Skin epidermis (tissue), 12 donors: ENCODE data around the gene KCNN3.
"Not testable (repeated sequence)": the region's sequence is repeated elsewhere in the genome, so short reads cannot be mapped to it uniquely, and the experiment has no call there.

Source experiments
- H3K27ac ChIP-seq, 21 experiments: fragments of 200-600 bp; sonication (generic) in 11 of 21; one replicate each; pipeline ENCODE4 v1.5.0; 2020; ENCODE audit warnings: mild to moderate bottlenecking in 3 of 21, inconsistent platforms in 2 of 21, moderate library complexity in 2 of 21
- H3K4me3 ChIP-seq, 7 experiments: fragments of 200-600 bp; sonication (generic) in 2 of 7; one replicate each; pipeline ENCODE4 v1.5.0; 2020; ENCODE audit warnings: inconsistent platforms in 2 of 7, mild to moderate bottlenecking in 2 of 7, moderate library complexity in 1 of 7

Gene KCNN3

GRCh38 chr1:154870115-154870571 lies at the start of gene KCNN3:
KCNN3 (minus strand) TSS chr1:154870281; CDS start chr1:154869964, 317 bp downstream.
- H3K4me3 ChIP-seq: peak within 1 kb of the TSS; percentile 2 to 30 (median 20)
- peak within 1 kb of the TSS in 2 of 21 experiments; percentile 23 to 44 for H3K27ac ChIP-seq

GRCh38 chr1:154913273-154913672 lies 43.2 kb upstream of the KCNN3 start:
- Histone ChIP-seq H3K4me3 (no peak overlapping the region), H3K27ac (peak overlapping the region in 1 of 21 experiments; percentile 83)

DNA sequence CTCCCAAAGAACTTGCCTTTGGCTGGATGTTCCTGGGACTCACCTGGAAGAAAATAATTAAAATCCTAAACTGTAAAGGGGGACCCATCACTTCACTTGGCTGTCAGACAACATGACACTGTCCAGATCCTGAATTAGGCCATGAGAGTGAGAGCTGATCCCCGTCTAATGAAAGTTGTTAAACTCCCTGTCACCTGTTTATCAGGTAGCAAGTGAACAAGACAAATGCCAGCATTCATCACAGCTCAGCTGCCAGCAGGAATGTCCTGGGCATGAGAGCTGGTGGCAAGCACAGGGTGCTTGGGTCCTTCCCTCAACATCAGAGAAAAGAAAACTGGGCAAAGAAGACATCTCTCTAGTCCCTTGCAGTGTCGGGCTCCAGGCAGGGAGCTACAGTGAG lies 42.7 kb upstream of the KCNN3 start:
- H3K27ac ChIP-seq: peak overlapping the region in 4 of 21 experiments; percentile 37 to 83 (median 60)
- no peak overlapping the region for H3K4me3 ChIP-seq

DNA sequence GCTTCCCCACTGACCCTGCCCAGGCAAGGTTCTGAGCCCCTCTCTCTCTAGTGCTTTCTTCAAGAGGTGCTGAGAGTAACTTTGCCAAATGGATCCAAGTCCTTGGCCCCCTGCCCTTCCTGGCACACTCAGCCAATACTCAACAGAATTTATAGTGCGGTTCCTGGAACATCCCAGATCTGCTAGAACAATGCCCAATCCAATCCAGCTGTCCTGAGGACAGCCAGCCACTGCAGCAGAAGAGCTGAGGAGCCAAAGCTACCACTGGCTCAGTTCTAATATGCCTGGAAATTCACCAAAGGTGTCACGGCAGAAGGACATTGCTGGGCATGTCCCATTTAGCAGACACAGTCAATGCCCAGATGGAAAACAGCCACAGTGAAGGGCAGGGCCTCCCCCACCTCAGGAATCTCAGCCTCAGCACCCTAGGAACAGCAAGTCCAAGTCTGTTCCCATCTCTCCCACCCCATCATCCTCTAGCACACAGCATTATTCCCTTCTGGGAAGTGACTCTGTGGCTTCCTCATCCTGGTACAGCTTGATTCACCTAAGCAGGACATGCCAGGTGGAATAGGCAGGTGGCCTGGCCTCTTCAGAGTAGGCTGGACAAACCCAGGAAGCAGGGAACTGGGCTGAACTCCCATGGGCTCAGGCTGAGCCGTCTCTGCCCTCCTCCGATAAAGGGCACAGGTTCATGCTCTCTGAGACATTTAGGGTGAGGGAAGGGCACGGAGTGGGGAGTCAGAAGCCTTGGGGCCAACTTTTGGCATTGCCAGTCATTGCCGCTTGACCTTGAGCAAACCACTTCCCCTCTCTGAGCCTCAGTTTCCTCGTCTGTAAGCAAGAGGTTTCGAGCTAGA lies 41.8 kb upstream of the KCNN3 start:
- Histone ChIP-seq H3K4me3 (no peak overlapping the region), H3K27ac (peak overlapping the region in 16 of 21 experiments; percentile 26 to 83 (median 68))

DNA sequence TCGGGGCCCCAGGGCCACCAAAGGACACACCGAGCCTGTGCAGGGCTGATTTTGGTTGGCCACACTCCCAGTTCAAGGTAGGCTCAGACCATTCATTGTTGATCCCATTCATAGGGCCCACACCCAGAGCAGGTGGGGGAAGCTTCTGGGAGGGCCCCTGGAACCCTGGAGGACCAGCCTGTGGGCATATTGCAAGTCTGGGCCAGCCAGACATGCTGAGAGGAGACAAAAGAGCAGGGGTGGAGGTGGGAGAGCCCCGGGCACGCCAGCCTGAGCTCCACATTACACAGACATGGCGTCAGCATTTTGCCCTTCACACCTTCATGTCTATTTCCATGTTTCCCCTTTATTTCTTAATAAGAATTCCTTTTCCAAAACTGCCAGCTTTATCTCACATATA lies 40.8 kb upstream of the KCNN3 start:
- Histone ChIP-seq H3K27ac (peak overlapping the region in 14 of 21 experiments; percentile 26 to 83 (median 68)), H3K4me3 (no peak overlapping the region)

DNA sequence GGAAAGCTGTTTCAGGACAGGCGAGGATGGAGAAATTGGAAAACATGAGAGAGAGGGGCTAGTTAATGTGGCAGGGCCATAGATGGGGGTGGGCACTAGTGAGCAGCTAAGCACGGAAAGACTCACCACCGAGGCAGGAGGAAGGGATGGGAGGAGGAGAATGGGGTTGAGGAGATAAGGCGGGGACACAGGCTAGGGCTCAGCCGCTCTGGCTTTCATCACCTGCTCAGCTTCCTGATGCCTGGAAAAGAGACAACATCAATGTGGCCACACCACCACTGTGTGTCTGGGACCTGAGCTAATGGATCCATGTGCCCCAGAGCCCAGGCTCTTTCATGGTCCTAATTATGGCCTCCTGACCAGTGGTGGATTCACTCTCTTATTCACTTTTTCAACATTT lies 38.9 kb upstream of the KCNN3 start:
- H3K27ac ChIP-seq: no peak overlapping the region

DNA sequence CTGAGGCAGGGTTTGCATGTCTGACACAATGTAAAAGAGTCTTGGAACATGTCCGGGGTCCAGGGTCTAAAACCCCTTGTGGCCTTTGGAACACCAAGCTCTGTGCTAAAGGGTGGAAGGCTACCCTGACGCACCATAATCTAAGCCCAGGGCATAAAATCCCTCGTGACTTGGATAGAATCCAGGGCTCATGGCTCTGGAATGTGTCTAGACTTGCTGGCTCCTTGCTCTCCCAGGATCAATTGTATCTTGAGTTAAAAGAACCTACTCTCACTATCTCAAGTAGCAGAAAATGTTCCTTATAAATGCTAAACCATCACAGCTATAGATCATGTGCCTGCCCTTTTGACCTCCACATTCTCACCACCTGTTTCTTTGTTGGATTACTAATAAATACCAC lies 38.0 kb upstream of the KCNN3 start:
- H3K4me3 ChIP-seq: not testable (repeated sequence)
- peak overlapping the region in 1 of 21 experiments; percentile 16 for H3K27ac ChIP-seq

More for the DNA sequence above, 38.9 kb upstream of the KCNN3 start:
- no peak overlapping the region for H3K4me3 ChIP-seq

DNA sequence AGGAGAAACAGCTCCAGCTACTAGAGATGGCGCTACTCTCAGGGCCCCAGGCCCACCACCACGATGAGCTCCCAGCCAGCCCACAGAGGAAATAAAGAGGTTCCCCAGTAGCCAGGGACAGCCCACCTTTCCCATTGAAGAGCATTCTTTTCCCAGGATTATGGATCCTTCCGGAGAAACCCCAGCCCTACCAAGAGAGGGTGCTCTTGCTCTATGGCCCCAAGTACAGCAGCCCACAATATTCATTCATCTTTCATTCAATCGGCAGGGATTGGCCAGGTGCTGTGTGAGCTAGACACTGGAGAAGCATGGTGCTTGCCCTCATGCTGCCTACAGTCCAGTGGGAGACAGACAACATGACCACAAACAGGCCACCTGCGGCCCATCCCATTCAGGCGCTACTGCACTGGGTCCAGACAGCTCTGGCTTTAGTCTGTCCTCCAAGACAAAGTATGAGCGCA lies 36.6 kb upstream of the KCNN3 start:
- H3K4me3 ChIP-seq: no peak overlapping the region
- H3K27ac ChIP-seq: no peak overlapping the region

DNA sequence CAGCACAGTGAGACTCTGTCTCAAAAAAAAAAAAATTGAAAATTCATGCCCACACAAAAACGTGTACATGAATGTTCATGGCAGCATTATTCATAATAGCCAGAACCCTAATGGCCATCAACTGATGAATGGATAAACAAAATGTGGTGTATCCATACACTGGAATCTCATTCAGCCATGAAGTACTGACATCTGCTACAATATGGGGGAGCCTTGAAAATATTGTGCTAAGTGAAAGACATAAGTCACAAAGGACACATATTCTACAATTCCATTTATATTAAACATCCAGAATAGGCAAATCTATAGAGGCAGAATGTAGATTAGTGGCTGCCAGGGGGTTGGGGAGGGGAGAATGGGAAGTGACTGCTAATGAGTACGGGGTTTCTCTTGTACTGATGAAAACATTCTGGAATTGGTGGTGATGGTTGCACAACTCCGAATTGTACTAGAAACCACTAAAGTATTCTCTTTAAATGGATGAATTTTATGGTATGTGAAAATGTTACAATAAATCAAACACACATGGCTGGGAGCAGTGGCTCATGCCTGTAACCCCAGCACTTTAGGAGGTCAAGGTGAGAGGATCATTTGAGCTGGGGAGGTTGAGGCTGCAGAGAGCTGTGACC lies 33.0 kb upstream of the KCNN3 start:
- Histone ChIP-seq H3K27ac (no peak overlapping the region), H3K4me3 (no peak overlapping the region)

DNA sequence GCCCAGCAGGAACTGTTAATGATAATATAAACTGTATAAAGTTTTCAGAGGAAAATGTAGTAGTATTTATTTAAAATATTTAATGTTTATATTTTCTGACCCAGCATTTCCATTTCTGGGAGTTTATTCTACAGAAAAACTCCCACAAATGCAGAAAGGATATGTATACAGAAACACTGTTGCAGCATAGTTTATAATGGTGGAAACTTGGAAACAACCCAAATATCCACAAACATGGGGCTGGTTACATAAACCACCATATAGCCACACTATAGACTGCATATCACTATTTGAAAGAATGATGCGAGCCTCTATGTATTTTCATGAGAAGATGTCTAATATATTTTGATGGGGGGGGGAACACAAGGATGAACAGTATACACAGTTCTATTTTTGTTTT lies 31.5 kb upstream of the KCNN3 start:
- Histone ChIP-seq H3K4me3 (no peak overlapping the region), H3K27ac (no peak overlapping the region)

GRCh38 chr1:154899041-154899440 lies 29.0 kb upstream of the KCNN3 start:
- H3K4me3 ChIP-seq: no peak overlapping the region
- H3K27ac ChIP-seq: no peak overlapping the region

GRCh38 chr1:154896771-154897286 lies 26.7 kb upstream of the KCNN3 start:
- no peak overlapping the region for H3K4me3 ChIP-seq
- H3K27ac ChIP-seq: peak overlapping the region in 1 of 21 experiments; percentile 46

DNA sequence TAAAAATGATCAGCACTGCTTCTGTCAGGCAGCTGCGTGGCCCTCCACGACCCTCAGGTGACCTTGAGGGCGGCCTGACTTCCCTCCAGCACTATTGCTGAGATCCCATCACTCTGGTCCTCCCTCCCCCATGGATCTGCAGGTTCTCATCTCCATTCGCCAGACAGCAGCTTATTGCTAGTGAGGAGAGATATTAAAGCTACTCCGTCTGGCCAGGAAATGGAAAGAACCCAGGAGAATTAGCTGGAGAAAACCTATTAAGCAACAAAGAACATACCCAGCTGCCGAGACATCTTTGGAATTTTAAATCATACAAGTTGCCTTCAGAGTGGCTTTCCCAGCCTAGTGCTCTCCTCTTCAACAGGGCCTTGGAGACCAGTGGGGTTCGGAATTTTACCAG lies 25.7 kb upstream of the KCNN3 start:
- Histone ChIP-seq H3K27ac (no peak overlapping the region), H3K4me3 (no peak overlapping the region)

- H3K4me3 ChIP-seq: no peak overlapping the region
- no peak overlapping the region for H3K27ac ChIP-seq
These were observed 21.4 kb upstream of the KCNN3 start for GRCh38 chr1:154891452-154891851.

DNA sequence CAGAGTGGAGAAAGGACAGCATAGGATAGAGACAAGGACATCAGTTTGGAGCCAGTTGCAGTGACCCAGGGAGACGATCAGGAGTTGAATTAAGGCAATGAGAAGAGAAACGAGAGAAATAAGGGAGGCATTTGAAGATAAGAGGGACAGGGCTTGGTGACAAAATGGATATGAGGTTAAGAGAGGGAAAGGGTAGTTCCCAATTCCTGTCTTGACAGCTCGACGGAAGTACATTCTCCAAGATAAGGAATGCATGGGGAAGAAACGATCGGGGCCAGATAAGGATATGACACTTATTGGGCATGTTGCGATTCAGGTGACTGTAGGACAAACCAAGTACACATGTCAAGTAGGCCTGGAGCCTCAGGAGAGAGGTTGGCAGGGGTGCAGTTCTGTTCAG lies 18.7 kb upstream of the KCNN3 start:
- Histone ChIP-seq H3K4me3 (no peak overlapping the region), H3K27ac (no peak overlapping the region)

DNA sequence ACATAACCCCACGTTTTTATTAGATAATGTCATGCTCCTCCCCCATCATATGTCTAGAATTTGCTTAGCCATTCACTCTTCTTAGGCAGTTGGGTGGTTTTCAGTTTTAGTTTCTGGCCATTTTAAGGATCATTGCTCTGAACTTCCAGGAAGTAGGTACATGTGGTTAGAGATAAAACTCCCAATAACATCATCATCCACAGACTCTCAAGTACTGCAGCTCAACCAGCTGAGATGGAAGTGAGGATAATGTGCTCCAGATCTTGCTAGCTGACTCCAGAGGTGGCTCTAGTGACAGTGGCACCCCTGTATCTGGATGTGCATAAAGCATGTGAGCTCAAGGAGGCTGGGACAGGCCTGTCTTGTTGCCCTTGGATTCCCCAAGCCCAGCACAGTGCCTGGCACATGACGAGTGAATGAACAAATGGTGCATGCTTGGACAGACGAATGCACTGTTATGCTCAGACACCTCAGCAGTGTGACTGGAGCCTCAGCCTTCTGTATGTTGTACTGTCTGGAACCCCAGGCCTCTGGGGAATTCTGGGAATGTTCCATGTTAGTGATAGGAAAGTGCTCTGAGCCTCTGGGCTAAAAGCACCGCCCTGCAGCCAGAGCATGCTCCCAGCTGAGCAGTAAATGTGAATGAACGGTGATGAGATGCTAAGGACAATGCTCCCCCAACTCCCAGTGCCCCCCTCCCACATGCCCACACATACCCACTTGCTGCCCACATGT lies 16.4 kb upstream of the KCNN3 start:
- Histone ChIP-seq H3K27ac (no peak overlapping the region), H3K4me3 (no peak overlapping the region)

- peak overlapping the region in 1 of 21 experiments; percentile 22 for H3K27ac ChIP-seq
- H3K4me3 ChIP-seq: no peak overlapping the region
These were observed 15.0 kb upstream of the KCNN3 start for GRCh38 chr1:154884869-154885701.

DNA sequence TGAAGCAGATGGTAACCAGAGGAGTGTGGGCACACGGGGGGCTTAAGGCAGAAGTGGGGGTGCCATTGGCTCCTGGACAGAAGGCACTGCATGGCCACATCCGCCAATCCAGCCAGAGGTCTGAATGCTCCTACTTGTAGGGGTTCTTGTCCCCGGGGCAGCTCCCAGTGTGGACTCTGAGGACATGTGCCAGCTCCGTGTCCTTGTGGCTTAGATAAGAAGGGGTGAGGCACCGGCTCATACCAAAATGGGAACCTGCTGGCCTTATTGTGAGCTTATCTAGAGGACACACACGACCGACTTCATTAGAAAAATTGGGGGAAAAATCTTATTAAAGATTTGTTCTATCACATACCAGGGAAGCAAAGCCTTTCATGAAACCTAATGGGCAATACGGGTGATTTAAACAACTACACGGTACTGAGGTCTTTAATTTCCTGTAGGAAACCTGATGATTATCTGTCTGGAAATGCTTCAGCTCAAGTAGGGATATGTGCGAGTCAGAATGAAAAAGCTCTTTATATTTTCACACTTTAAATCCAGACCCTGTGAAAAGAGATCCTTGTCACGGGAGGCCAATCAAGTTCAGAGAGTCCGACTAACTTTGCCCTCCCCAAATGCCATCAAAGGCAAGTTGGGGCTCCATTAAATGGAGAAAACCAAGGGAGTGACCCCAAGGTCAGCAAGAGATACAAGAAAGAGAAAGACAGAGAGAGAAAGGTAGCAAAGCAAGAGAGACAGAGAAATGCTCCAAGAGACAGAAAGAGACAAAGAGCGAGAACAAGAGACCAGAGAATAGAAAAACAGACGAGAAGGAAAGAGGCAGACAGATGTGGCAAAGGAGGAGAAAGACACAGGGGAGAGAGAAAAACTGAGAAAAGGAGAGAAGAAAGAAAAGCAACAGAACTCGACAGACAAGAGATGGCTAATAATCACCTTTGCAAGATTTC lies 14.1 kb upstream of the KCNN3 start:
- H3K27ac ChIP-seq: peak overlapping the region in 1 of 21 experiments; percentile 22
- no peak overlapping the region for H3K4me3 ChIP-seq
